NCI-H526 (cell line): ENCODE results near the gene TMCC2.

Experiments
- DNase-seq, 2 experiments: peaks; one replicate each; lab custom pipeline; 2025; lab: John Stamatoyannopoulos, UW

Gene TMCC2

DNA sequence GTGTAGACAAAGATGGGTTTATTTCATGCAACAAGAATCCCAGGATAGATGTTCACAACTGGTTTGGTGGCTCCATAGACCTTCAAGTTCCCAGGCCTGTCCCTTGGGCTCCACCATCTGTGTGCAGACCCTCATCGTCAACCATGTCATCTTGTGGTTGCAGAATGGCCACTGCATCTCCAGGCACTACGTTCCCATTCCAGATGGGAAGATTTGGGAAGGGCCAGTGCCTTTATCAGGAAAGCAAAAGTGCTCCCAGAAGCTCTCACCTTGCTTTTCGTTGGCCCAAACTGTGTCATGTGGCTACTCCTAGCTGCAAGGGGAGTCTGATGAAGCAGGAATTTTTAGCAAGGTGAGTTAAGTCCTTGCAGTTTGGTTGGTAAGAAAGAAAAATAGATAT lies 12.8 kb downstream of the TMCC2 start:
- no peak for DNase-seq

DNA sequence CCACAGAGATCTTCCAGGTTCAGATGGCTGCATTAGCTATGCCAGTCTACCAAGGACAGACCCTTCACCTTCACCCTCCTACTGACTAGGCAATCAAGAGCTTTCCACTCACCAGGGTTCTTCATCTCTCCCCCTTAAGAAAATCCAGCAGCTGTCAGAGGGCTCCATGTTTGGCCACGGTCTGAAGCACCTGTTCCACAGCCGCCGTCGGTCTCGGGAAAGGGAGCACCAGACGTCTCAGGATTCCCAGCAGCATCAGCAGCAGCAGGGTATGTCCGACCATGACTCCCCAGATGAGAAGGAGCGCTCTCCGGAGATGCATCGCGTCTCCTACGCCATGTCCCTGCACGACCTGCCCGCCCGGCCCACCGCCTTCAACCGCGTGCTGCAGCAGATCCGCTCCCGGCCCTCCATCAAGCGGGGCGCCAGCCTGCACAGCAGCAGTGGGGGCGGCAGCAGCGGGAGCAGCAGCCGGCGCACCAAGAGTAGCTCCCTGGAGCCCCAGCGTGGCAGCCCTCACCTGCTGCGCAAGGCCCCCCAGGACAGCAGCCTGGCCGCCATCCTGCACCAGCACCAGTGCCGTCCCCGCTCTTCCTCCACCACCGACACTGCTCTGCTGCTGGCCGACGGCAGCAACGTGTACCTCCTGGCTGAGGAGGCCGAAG lies 13.8 kb downstream of the TMCC2 start:
- no peak for DNase-seq

DNA sequence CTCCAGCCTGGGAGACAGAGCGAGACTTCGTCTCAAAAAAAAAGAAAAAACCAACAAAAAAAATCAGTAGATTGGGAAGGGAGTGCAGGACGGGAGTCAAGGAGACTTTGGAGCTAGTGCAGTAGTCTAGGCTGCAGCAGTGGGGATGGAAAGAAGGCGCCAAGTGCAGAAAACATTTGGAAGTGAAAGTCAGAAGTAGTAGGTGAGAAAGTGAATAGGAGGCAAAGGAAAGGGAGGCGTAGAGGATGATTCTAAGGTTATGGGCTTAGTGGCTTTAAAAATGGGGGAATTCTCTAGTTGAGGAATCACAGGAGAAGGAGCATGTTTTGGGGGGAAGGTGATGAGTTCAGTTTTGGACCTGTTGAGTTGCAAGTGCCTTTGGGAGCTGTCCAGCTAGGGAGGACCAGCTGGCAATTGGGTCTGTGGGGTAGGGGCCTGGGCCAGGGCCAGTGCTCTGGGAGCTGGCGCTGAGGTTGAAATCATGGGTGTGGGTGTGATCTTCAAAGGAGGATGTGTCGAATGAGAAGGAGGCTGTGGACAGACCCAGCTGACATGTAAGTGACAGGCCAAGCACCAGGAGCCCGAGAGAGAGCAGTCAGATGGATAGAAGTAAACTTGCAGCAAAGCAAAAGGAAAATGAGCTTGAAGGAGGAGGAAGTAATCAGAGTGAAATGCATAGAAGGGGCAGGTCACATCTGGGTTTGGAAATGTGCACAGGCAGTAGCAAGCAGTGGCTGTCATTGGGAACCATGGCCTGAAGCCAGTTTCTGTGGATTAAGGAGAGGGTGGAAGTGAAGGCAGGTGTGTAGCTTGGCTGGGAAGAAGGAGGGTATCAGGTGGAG lies 15.8 kb downstream of the TMCC2 start:
- DNase-seq, result no peak

DNA sequence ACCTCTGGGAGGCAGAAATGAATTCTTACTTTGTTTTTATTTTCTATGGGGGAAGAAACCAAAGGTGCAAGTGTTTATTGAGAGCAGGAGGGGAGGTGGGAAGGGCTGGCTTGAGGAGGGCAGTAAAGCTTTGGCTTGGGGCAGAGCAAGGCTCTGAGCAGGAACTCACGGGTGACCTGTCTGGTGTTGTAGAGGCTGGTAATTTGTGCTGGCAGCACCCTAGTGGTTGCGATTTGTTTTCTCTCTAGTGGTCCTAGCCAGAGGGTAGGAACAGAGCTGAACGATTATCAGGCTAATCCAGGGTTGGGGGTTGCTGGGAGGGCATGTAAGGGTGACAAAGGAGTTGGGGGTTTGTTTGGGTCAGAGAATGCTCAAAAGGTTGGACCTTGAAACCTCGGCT lies 16.6 kb downstream of the TMCC2 start:
- no peak for DNase-seq

DNA sequence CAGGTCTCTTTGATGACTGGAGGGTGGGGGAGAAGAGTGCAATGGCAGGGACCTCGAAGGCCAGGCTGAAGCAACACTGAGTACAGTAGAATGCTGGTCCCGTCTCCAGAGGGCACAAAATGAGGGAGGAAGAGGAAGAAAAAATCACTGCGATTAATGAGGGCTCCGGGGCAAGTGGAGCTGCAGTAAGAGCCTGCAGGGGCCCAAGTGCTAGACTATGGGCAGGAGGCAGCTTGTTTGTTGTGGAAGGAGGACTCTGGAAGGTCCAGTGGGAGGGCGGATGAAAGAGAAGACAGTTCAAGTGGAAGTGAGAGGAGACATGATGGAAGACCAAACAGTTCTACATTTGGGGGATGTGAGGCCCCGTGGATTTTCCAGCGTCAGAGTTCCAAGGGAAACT lies 17.4 kb downstream of the TMCC2 start:
- no peak for DNase-seq

DNA sequence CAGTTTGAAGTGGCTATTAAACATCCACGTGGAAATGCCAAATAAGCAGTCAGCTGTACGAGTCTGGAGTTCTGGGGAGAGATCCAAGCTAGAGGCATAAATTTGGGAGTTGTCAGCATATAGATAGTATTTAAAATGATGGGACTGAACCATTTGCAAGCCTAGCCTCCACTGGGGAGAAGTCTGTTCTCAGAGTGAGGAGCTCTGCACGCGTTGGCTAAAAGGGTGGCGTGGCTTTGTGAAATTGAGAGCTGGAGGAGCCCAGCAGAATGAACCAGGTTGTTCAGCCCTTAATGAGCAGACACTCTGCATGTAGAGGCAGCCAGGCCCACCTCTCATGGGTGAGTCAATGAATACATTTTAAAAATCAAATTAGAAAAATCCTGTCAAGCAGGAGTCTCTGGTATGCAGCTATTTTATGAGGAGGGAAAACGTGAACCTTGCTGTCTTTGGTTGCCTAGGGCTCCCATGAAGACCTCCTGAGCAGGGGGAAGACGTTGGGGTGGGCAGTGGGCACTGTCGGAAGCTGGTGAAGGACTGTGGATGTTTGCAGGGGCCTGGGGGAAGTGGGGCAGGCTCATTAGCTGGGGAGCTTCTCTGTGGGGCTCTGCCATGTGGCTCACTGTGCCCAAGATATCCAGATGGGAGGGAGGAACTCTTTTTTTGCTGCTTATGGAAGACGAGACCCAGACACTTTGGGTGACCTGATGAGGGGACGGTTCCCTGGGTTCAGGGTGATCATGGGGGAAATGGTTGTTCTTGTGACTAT lies 18.8 kb downstream of the TMCC2 start:
- DNase-seq, result peak in 1 of 2 experiments; percentile 18

DNA sequence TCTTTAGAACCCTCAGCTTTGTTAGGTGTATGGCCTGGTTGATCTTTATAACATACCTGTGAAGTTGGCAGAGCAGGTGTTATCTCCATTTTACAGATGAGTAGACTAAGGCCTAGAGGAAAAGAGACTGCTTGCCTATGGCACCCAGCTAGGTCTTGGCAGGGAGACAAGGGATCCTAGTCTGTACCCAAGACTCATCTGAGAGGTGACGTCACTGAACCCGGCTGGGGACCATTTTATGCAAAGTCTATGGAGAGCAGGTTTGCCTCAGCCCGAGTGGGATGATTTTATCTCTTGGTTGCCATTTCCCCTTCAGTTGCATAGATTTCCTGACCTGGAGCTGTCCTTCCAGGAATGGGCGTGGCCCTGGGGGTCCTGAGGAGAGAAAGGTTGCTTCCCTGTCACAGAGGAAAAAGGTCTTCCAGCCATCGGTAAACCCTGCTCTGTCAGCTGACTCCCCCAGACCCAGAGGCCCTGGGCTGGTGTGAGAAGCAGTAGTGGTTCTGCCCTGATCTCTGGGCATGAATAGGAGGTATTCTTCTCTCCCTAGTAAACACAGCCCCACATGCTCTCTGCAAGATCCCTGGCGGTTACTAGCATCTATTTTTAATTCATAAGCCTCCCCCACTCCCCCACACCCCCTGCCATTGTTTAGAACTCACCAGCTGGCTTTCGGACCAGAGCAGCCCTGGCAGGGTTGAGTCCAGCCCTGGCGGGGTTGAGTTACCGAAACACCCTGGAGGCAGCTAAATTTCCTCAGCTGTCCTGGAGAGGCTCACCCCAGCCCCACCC lies 19.6 kb downstream of the TMCC2 start:
- DNase-seq, result peak; percentile 86 to 88

DNA sequence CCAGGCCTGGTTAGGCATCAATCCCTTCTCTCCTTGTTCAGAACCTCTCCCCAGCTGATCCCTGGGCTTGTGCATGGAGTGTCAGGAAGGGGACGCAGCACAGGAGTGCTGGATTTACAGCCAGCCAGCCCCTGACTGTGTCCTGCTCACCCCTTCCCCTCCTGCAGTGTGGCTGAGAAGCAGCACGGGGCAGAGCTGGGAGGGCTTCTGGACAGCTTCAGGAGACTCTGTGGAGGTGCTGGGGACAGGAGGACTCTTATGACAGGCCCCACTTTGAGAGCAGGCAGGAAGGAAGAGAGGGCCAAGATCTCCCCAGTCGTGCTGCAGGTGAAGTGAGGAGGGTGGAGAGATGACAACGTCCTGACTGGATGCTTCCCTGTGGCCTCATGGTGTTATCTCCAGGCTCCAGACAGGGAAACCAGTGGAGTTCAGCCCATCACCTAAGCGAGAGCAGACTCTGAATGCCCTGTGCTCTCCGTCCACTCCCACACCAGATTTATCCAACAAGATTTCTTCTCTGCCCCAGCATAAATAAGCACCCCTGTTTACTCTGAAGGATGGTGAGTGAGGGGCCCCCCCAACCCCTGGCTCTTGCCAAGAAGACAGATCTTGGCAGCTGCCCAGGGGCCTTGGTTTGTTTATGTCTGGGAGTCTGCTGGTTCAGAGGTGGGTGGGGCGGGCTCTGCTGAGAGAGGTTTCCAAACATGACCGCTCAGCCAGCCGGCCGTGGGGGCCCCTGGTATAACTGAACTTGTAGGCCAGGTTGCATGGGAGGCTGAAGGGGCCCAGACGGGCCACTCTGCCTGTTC lies 21.3 kb downstream of the TMCC2 start:
- peak in 1 of 2 experiments; percentile 14 for DNase-seq

DNA sequence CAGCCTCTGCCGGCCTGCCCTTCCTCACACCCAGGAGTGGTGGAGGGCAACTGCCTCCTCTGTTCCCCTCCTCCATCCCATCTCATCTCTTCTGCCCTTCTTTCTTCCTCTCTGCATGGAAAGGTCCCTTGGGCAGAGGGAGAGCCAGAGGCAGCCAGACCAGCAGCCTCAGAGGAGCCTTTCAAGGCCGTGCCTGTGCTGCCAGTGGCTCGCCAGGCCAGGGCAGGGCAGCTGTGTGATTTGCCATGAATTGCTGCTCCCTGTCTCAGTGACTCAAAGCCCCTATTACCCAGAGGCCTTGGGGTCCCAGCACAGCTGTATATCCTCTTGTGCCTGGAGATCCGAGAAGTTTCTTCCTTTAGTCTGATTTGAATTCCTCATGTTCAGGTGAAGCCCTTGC lies 21.9 kb downstream of the TMCC2 start:
- DNase-seq, result no peak

DNA sequence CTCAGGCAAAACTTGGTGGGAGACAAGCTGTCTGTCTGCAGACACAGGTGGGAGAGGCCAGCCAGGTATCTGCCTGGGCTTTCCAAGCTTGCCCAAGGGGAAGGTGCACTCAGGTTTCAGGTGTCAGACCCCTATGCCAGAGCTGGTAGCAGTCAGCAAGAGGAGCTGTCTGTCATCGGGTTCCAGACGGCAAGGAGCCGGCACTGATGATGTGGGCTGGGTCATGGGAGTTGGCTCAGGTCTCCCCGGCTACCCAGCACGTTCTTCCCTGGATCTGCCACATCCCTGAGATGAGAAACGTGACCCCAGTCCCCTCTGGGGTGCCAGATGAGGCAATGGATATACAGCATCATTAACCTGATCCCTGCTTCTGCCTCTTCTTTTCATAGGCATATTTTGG lies 23.0 kb downstream of the TMCC2 start:
- no peak for DNase-seq

DNA sequence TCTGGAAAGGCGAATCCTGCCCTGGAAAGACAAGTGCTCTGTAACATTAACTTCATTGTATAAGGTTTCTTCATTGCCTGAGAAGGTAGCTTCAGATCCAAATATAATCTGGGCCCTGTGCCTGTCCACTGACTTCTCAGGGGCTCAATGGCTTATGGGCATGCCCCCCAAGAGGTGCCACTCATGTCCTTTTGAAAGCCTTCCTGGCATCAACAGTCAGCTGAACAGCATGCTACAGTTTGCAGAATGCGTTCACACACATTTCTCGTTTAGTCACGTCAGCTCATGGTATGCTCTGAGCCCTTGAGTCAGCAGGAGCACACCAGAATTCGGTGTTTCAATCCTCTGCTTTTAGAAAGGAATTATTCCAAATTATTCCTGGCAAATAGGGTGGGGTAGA lies 23.8 kb downstream of the TMCC2 start:
- no peak for DNase-seq

DNA sequence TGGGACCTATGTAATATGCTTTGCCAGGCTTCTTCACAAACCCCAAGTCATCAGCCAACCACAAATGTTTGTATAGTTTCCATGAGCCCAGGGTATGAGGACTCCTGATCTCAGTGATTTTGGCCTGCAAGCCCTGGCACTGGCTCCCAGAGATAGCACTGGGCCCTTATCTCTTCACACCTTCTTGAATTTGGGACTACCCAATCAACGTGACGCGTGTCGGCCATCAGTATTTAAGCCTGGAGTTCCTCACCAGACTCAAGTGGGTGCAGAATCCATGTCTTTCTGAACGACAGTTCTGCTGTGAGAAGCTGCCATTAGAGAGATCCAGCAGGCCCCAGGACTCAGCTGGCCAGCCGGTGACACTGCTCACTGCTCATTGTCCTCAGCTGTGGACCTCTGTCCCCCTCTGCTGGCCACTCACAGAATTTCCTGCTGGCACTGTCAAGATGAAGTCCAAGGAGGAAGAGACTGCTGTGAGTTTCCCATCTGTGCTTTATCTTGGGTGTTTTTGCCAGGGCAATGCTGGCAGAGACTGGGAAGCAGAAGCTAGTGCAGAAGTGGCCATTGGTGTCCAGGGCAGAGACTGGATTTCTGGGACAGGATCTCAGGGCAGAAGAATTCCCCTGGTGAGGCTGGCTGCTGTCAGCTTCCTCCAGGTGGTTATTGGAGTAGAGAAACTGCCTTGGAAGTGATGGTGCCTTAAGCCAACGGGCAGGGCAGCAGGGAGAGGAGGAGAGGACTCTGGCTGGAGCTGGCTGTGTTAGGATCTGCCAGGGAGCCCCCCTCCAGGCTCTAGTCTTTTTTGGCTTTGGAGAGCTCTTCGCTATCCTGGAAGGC lies 28.4 kb downstream of the TMCC2 start:
- peak; percentile 30 to 76 for DNase-seq

DNA sequence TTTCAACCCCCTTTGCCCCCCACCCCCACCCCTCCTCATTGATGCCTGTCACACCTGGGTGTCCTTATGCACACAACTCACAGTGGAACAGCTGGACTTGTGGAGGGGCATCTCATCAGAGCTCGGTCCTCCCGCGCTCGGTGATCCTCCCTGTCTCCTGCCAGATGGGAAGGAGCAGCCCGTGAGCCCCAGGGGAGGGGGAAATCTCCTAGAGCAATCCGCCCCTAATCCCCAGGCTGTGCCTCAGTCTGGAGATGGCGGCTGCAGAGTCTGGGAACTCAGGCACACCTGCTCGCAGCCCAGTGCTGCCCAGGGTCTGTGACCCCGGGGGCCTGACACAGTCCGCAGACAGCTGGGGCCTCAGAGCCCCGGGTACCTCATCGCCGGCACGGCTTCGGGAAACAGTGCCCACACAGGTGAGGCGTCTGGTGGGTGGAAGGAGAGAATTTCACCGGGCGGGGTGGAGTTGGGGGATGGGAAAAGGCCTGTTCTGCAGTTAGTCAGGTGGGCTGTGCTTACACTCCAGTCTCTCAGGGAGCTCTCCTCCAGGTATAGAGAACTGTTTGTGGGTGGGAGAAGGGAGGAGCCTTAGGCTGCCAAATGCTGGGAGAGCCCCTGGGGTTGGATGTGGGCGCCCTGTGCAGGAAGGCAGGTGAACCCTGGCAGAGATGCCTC lies 29.3 kb downstream of the TMCC2 start:
- DNase-seq, result no peak

DNA sequence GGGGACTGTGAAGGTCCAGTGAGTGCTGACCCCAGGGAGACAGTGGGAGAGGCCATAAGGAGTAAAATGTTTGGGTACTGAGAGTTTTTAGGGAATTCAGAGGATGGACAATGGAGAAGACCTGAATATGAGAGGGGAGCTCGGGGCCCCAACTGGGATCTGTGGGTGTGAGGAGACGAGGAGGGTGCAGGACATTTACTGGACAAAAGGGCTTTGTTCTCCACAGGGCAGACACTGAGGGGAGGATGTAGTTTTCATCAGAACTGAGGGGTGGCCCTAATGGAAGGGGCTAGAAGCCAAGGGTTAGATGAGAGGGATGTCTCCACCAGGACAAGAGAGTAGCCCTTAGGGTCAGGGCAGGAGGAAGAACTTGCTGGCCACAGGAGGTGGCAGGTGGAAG lies 30.0 kb downstream of the TMCC2 start:
- no peak for DNase-seq

DNA sequence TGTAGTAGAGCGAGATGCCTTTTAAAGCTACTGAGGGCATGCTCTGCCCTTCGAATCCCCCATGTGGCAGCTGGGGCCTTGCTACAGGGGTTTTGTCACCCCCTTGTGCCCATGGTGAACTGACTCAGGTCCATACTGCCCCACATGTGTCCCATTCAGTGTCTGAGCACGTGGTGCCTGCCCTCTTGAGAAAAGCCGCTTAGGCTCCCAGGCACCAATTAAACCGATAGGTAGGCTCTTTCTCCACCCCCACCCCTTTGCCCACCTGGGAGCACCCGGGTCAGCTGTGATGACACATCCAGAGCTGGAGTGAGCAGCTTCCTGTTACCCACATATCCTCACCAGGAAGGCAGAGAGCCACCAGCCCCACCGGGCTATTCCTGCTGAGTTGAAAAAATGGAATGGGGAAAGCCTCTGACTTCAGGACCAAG lies 30.5 kb downstream of the TMCC2 start:
- no peak for DNase-seq

DNA sequence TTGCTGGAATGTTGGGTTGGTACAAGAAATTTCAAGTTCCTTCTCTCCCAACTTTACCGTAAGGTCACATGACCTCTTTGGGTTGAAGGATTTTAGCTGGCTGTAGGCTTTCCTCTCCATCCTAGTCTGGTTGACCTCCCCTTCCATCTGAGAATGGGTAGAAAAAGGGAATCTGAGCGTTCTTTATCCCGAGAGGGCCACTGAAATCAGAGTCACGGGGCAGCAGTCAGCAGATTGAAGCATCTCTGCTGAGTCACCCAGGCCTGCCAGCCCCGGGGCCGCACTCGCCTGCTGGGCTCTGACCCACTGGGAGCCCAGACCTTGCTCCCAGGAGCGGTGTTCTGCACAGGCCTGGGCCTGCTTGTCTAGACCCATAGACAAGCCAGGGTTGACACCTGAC lies 31.0 kb downstream of the TMCC2 start:
- DNase-seq, result no peak

DNA sequence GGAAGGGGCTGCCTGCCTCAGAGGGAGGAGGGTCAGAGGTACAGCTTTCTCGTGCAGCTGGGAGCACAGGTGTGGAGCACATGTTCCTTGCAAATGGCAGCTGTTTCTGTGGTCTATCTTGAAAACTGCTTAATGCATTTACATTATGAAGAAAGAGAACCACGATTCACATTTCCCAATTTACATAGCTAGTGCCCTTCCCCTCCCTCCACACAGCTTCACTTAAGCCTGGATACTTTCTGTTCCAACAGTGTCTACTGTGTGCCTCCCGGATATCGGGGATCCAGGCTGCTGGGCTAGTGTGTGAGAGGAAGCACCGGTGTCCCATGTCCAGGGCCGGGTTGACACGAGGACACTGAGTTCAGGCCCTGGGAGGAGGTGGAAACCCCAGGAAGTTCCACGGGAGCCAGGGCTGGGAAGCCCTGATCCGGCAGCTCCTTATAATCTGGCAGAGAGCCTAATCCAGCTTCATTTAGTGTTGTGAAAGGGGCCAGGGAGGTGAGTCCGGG lies 31.6 kb downstream of the TMCC2 start:
- no peak for DNase-seq

DNA sequence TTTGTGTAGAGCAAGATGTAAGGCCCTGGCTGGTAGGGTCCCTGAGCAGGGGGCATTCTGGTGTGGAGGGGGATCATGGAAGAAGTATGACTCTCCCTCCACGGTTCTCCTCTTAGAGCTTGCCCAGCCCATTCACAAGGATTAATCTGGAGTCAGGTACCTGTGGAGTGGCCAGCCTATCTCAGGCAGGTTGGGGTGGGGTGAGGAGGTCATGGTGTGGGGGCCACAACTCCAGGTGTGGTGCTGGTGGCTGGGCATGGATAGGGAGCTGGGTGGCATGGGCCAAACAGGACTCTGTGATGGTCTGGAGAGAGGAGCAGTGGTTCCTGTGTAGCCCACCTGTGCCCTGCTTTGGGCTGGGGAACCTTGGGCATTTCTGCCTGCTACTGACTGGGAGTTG lies 32.3 kb downstream of the TMCC2 start:
- DNase-seq, result no peak

DNA sequence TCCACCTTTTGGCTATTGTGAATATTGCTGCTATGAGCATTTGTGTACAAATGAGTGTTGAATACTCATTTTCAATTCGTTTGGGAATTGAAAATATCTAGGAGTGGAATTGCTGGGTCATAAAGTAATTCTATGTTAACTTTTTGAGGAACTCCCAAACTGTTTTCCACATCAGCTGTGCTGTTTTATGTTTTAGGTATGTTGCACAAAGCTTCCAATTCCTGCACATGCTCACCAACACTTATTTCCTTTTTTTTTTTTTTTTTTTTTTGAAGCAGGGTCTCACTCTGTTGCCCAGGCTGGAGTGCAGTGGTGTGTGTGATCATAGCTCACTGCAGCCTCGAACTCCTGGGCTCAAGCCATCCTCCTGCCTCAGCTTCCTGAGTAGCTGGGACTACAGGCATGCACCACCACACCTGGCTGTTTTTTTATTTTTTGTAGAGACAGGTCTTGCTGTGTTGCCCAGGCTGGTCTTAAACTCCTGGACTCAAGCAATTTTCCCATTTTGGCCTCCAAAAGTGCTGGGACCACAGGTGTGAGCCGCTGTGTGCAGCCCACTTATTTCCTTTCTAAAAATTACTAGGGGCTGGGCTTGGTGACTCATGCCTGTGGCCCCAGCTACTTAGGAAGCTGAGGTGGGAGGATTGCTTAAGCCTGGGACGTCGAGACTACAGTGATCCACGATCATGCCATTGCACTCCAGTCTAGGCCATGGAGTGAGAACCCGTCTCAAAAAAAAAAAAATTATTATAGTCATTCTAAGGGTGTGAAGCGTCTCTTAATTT lies 33.4 kb downstream of the TMCC2 start:
- DNase-seq, result no peak
